HS-27A (cell line): ENCODE measurements around the gene RABGAP1L.
"Not testable (repeated sequence)": the region's sequence is repeated elsewhere in the genome, so short reads cannot be mapped to it uniquely, and the experiment has no call there.

Experiments
- DNase-seq: peaks from one replicate; pipeline ENCODE4 v3.0.0-alpha.2; 2012; ENCODE audit warnings: low read depth, missing footprints

RABGAP1L gene

GRCh38 chr1:174159252-174160108 lies at the start of gene RABGAP1L:
Gene RABGAP1L (plus strand): TSS chr1:174159520.
- DNase-seq, result peak; percentile 63

GRCh38 chr1:174110053-174110452 lies 49.3 kb upstream of the RABGAP1L start:
- no peak for DNase-seq

- no peak for DNase-seq
These were observed 46.7 kb upstream of the RABGAP1L start for GRCh38 chr1:174112489-174113162.

DNA sequence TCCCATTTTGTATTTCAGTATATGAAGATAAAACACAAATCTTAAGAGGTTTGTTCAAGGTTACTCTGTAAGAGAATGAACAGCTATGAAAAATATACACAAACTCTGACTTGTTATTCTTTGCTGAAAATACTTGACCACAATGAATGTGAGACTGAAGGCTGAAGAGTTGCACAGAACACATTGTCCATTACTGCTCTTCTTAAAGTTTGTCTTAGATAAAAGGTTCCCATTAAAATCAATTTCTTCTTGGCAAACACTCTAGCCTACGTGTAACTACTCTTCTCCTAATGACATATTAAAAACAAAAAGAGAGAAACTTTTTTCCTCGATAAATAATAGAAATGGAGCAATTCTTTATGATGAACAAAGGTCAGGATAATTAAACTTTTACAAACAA lies 45.2 kb upstream of the RABGAP1L start:
- DNase-seq, result no peak

- DNase-seq, result peak; percentile 20
These were observed 44.4 kb upstream of the RABGAP1L start for GRCh38 chr1:174114788-174115448.

DNA sequence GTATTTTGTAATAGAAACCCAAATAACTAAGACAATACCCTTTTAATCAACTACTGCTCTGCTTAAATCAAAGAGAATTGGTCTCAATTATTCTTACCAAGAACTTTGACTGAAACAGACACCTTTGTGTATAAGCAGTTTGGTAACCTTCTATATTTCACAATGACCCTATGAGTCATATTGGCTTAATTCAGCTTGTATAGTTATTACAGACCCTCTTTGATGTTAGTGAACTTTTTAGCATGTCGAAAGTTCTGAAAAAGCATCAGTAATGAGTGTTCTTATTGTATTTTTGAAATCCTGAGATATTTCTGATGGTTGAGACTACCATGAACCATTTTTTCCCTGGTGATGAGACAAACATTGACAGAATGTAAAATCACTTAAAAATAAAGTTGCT lies 43.3 kb upstream of the RABGAP1L start:
- DNase-seq, result no peak

DNA sequence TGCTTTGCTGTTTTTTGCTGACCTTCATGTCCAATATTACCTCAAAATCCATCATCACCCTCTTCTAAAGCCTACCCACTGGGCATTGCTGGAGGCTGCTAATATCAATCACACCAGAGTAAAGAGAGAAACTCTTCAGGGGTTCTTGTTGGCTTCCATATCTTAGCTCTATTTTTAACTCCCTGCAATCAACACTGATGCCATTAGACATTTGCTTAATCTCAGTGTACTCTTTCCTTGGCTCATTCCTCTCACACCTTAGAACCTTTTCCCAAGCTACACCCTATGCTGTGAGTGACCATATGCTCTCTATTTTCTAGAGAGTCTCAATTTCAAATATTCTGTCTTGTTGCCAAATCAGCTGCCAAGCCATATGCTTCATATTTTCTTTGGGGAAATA lies 40.6 kb upstream of the RABGAP1L start:
- DNase-seq, result no peak

DNA sequence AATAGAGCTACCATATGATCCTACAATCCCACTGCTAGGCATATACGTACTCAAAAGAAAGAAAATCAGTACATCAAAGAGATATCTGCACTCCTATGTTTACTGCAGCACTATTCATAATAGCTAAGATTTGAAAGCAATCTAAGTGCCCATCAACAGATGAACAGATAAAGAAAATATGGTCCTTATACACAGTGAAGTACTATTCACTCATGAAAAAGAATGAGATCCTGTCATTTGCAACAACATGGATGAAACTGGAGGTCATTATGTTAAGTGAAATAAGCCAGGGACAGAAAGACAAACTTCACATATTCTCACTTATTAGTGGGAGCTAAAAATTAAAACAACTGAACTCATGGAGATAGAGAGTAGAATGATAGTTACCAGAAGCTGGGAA lies 37.0 kb upstream of the RABGAP1L start:
- not testable (repeated sequence) for DNase-seq

DNA sequence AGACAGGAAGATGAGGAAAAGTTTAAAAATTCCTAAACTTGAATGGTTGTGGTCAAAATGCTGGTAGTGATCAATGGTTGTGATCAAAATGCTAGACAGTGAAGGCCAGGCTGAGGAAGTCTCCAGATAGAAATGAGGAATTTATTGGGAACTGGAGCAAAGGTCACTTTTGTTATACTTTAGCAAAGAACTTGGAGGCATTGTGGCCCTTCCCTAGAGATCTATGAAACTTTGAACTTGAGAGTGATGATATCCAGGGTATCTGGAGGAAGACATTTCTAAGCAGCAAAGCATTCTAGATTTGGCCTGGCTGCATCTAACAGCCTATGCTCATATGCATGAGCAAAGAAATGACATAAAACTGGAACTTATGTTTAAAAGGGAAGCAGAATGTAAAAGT lies 35.5 kb upstream of the RABGAP1L start:
- DNase-seq, result no peak

- DNase-seq, result not testable (repeated sequence)
These were observed 32.1 kb upstream of the RABGAP1L start for GRCh38 chr1:174127176-174127575.

DNA sequence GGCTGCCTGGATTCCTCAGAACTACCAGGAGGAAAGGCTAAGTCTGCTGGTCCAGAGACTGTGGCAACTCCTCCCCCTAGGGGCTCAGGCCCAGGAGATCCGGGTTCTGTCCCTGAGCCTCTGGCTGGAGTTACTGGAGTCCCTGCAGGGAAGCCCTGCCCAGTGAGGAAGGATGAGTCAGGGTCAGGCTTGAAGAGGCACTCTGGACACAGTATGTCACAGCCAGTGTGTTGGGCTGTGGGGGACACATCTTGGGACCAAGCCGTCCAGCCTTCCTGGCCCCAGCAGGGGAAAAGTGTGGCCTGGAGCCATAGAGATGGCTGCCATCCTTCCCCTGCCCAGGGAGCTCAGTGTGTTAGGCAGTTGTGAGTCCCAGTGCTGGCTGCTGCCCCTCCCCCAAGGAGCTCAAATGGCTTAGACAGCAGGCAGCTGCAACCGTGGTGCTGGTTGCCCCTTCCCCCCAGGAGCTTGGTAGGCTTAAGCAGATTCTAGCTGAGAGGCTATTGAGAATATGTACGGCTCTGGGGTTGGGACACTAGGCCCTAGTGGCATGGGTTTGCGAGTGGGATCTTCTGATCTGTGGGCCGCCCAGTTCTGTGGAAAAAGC lies 28.2 kb upstream of the RABGAP1L start:
- DNase-seq, result no peak

DNA sequence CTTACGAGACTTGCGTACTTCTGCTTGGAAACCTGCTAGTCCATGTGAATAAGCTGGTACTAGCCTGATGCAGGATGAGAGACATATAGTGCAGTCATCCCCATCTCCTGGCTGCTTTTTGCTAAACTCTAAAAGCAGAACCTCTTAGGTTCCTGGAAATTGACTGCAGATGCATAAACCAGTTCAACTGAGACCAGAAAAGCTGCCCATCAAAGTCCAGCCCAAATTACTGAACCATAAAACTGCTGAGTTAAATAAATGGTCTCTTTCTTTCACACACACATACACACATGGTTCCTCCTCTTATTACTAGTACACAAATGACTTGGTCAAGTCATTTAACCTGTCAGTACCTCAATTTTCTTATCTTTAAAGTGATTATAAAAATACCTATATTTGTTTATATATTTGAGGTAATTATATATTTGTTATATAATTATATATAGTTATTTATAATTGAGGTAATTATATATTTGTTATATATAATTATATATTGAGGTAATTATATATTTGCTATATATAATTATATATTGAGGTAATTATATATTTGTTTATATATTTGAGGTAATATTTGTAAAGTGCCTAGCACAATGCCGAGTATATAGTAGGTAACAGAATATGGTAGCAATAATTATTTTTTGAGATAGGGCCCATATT lies 25.2 kb upstream of the RABGAP1L start:
- DNase-seq, result no peak

DNA sequence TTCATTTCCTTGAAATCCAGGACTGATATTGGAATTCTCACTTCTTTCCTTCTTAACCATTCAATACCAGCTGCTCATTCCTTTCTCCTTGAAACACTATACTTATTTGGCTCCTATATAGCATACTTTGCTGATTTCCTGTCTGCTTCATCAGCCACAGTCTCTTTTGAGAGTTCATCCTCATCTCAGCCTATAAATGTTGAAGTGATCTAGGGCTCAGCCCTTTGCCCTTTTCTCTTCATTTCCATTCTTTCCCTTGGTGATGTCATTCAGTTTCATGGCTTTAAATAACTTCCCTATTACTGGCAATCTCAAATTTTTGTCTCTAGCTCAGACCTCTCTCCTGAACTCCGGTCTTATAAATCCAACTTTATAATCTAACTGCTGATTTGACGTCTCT lies 24.1 kb upstream of the RABGAP1L start:
- no peak for DNase-seq

DNA sequence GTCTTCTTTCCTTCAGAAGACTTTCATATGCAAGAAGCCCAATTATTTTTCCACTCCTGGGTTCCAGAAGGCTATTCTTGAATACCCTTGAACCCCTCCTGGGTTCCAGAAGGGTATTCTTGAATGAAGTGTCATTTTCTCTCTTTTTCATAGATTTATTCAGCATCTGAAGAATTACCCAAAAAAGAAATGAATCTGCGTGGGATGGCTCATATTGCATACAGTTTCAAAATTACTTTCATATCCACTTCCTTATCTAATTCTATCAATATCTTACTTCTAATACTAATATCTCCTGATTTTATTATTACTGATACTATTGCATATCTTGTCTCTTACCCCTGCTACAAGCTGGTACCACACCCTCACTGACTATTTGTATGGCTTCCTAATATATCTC lies 22.6 kb upstream of the RABGAP1L start:
- no peak for DNase-seq

DNA sequence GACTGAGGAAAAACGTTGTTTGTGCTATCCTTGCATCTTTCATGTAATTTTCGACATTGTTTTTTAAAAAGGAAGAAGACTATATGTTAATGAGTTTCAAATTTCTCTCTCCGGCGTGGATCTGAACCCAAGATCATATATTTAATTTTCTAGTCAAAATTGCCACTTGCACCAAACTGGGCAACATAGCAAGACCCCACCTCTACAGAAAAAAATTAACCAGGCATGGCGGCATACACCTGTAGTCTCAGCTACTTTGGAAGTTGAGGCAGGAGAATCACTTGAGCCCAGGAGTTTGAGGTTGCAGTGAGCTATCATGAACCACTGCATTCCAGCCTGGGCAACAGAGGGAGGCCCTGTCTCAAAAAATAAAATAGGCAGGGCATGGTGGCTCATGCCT lies 16.5 kb upstream of the RABGAP1L start:
- no peak for DNase-seq

DNA sequence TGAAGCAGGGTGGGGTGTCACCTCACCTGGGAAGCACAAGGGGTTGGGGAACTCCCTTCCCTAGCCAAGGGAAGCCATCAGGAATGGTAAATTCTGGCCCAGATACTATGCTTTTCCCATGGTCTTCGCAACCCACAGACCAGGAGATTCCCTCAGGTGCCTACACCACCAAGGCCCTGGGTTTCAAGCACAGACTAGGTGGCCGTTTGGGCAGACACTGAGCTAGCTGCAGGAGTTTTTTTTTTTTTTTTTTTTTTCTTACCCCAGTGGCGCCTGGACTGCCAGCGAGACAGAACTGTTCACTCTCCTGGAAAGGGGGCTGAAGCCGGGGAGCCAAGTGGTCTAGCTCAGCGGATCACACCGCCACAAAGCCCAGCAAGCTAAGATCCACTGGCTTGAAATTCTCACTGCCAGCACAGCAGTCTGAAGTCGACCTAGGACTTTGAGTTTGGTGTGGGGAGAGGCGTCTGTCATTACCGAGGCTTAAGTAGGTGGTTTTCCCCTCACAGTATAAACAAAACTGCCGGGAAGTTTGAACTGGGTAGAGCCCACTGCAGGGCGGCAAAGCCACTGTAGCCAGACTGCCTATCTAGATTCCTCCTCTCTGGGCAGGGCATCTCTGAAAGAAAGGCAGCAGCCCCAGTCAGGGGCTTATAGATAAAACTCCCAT lies 15.5 kb upstream of the RABGAP1L start:
- DNase-seq, result not testable (repeated sequence)

DNA sequence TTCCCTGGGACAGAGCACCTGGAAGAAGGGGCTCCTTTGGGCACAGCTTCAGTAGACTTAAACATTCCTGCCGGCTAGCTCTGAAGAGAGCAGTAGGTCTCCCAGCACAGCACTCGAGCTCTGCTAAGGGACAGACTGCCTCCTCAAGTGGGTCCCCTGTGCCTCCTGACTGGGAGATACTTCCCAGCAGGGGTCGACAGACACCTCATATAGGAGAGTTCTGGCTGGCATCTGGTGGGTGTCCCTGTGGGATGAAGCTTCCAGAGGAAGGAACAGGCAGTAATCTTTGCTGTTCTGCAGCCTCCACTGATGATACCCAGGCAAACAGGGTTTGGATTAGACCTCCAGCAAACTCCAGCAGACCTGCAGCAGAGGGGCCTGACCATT lies 14.9 kb upstream of the RABGAP1L start:
- not testable (repeated sequence) for DNase-seq

GRCh38 chr1:174149216-174149615 lies 10.1 kb upstream of the RABGAP1L start:
- DNase-seq, result no peak

GRCh38 chr1:174150499-174150898 lies 8.8 kb upstream of the RABGAP1L start:
- DNase-seq, result no peak

GRCh38 chr1:174152427-174152826 lies 6.9 kb upstream of the RABGAP1L start:
- DNase-seq, result no peak

DNA sequence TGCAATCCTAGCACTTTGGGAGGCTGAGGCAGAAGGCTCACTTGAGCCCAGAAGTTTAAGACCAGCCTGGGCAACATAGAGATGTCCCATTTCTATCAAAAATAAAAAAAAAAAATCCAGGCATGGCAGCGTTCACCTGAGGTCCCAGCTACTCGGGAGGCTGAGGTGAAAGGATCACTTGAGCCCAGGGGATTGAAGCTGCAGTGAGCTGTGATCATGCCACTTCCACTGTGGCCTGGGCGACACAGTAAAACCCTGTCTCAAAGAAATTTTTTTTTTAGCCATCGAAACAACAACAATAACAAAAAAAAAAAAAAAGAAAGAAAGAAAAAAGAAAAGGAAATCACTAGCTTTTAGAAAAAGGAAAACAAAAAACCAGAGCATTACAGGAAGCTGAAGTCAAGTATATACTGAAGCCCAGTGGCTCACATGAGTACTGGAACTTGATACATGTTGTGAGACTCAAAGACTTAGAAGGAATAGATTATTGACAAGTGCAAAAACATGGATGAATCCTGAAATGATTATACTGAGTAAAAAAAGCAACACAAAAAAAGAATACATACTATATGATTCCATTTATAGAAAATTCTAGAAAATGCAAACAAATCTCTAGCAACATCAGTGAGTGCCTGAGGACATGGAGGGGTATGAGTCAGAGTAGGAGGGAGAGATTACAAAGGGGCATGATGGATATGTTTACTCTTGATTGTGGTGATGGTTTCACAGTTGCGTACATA lies 6.1 kb upstream of the RABGAP1L start:
- DNase-seq, result no peak
